Activated CD4-positive, alpha-beta T cell treated with anti-CD3 and anti-CD28 coated beads, Interleukin-2, Interleukin-6, amounts not matched to agents 100 ng/mL and 50 ng/mL, durations not matched to agents 16 hours and 8 hours (primary cell): ENCODE measurements around the gene RAVER1.
"Not testable (repeated sequence)": the region's sequence is repeated elsewhere in the genome, so short reads cannot be mapped to it uniquely, and the experiment has no call there.

Source experiments
- DNase-seq: peaks from one replicate; pipeline ENCODE4 v3.0.0-alpha.2; 2020

Gene RAVER1

GRCh38 chr19:10339977-10340376 lies 6.6 kb upstream of the RAVER1 start:
- no peak for DNase-seq

GRCh38 chr19:10339380-10339960 lies 6.1 kb upstream of the RAVER1 start, which contains the start of gene ICAM3:
TSS of gene ICAM3 (minus strand) at chr19:10339624. CDS start at chr19:10339614, 10 bp downstream.
- DNase-seq = peak; percentile 81

GRCh38 chr19:10338940-10339339 lies 5.6 kb upstream of the RAVER1 start:
- DNase-seq = peak; percentile 17

GRCh38 chr19:10336725-10337124 lies 3.4 kb upstream of the RAVER1 start:
- not testable (repeated sequence) for DNase-seq

- DNase-seq = no peak
Measured at GRCh38 chr19:10335352-10335985, 2.1 kb upstream of the RAVER1 start.

GRCh38 chr19:10334588-10335351 lies 1.4 kb upstream of the RAVER1 start:
- DNase-seq = peak; percentile 59

GRCh38 chr19:10333758-10334587 lies 644 bp upstream of the RAVER1 start:
- DNase-seq = no peak

- no peak for DNase-seq
Measured at GRCh38 chr19:10332158-10332964, 968 bp downstream of the RAVER1 start.

- no peak for DNase-seq
Measured at GRCh38 chr19:10329555-10329954, 3.8 kb downstream of the RAVER1 start.

GRCh38 chr19:10328558-10329429 lies 4.5 kb downstream of the RAVER1 start:
- DNase-seq = no peak

GRCh38 chr19:10327793-10328192 lies 5.5 kb downstream of the RAVER1 start:
- DNase-seq = no peak

- DNase-seq = no peak
Measured at GRCh38 chr19:10325732-10326131, 7.6 kb downstream of the RAVER1 start.

GRCh38 chr19:10321874-10322835 lies 11.2 kb downstream of the RAVER1 start:
- DNase-seq = no peak

GRCh38 chr19:10321417-10321797 lies 11.9 kb downstream of the RAVER1 start:
- DNase-seq = no peak

- DNase-seq = no peak
Measured at GRCh38 chr19:10320602-10321416, 12.5 kb downstream of the RAVER1 start.

- no peak for DNase-seq
Measured at GRCh38 chr19:10318807-10319682, 14.3 kb downstream of the RAVER1 start.

- DNase-seq = no peak
Measured at GRCh38 chr19:10317857-10318462, 15.4 kb downstream of the RAVER1 start.
